Tibial artery (tissue), 4 donors: ENCODE data around the gene IPO8.
"Not testable (repeated sequence)": the region's sequence is repeated elsewhere in the genome, so short reads cannot be mapped to it uniquely, and the experiment has no call there.

Experiments
- DNase-seq, 2 donors: peaks; one replicate each; pipeline ENCODE4 v3.0.0-alpha.2; 2019
- H3K27ac ChIP-seq, 2 donors: fragments of 200-600 bp; sonication (generic) in 1 of 2; 1 replicate in 1 of 2; 2 replicates in 1 of 2; pipeline ENCODE4 v1.5.1; 2018 to 2019; ENCODE audit warnings: mild to moderate bottlenecking in 1 of 2
- H3K27me3 ChIP-seq, 2 donors: fragments of 200-600 bp; sonication (generic) in 1 of 2; one replicate each; pipeline versions ENCODE4 v1.5.1 to v1.6.0; 2016 to 2019
- H3K36me3 ChIP-seq, 3 donors: fragments of 200-600 bp; sonication (generic) in 2 of 3; one replicate each; pipeline ENCODE4 v1.5.1; 2016 to 2019; ENCODE audit warnings: mild to moderate bottlenecking in 2 of 3
- H3K4me1 ChIP-seq, 4 donors: fragments of 200-600 bp; sonication (generic) in 2 of 4; 1 replicate in 3 of 4; 2 replicates in 1 of 4; pipeline ENCODE4 v1.5.1; 2016 to 2019
- H3K4me3 ChIP-seq, 2 donors: fragments of 200-600 bp; sonication (generic) in 1 of 2; 1 replicate in 1 of 2; 2 replicates in 1 of 2; pipeline ENCODE4 v1.5.1; 2018 to 2019; ENCODE audit warnings: mild to moderate bottlenecking in 2 of 2
- H3K9me3 ChIP-seq, 3 donors: fragments of 200-600 bp; sonication (generic) in 1 of 3; one replicate each; pipeline ENCODE4 v1.5.1; 2016 to 2019
- CTCF ChIP-seq, 2 experiments: fragments of 200-600 bp in 1 of 2; fragments of 450-650 bp in 1 of 2; IDR thresholded peaks; one replicate each; pipeline ENCODE4 v1.5.1; 2017 to 2019; ENCODE audit warnings: antibody characterized with exemption in 2 of 2, mild to moderate bottlenecking in 1 of 2, moderate library complexity in 1 of 2
- intact Hi-C: fragments of 100-400 bp; cut with DNase I; formaldehyde crosslinking; loops from one replicate; pipeline ENCODE4 v1.15.0; 2023; ENCODE audit warnings: low total_unique reads

IPO8 gene

DNA sequence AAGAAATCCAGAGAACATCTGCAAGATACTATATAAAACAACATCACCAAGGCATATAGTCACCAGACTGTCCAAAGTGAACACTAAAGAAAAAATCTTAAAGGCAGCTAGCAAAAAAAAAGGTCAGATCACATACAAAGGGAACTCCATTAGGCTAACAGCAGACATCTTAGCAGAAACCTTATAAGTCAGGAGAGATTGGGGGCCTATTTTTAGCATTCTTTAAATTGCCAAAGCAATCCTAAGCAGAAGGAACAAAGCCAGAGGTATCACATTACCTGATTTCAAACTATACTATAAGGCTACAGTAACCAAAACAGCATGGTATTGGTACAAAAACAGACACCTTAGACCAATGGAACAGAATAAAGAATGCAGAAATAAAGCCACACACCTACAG lies 92.5 kb downstream of the IPO8 start:
- H3K9me3 ChIP-seq = peaks cover 0 to 8% (median 5%) of the 10 kb centered on the region in 3 donors
- H3K27me3 ChIP-seq = no peaks in the 10 kb centered on the region
- no peak for TF ChIP-seq CTCF (IDR thresholded peaks at IDR 0.05)
- H3K27ac ChIP-seq = no peak overlapping the region
- H3K4me3 ChIP-seq = no peak overlapping the region
- no peaks in the 10 kb centered on the region for H3K4me1 ChIP-seq
- no peak for DNase-seq
- intact Hi-C loops = no loop called here
- no peaks in the 10 kb centered on the region for H3K36me3 ChIP-seq

DNA sequence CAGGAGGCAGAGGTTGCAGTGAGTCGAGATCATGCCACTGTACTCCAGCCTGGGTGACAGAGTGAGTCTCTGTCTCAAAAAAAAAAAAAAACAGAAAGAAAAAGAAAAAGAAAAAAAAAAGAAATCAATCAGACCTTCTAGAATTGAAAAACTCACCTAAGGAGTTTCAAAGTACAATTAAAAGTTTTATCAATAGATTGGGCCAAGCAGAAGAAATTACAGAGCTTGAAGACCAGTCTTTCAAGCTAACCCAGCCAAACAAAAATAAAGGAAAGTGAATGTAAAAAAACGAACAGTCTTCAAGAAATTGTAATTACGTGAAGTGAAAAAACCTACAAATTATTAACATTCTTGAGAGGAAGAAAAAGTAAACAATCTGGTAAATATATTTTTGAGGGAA lies 93.0 kb downstream of the IPO8 start:
- H3K4me3 ChIP-seq = no peak overlapping the region
- no peaks in the 10 kb centered on the region for H3K36me3 ChIP-seq
- no peak for TF ChIP-seq CTCF (IDR thresholded peaks at IDR 0.05)
- DNase-seq = no peak
- no peaks in the 10 kb centered on the region for H3K4me1 ChIP-seq
- intact Hi-C loops = no loop called here
- no peaks in the 10 kb centered on the region for H3K27me3 ChIP-seq
- no peak overlapping the region for H3K27ac ChIP-seq
- peaks cover 0 to 8% (median 5%) of the 10 kb centered on the region in 3 donors for H3K9me3 ChIP-seq

GRCh38 chr12:30599608-30600007 lies 96.1 kb downstream of the IPO8 start:
- DNase-seq = no peak
- intact Hi-C loops = no loop called here
- no peak for TF ChIP-seq CTCF (IDR thresholded peaks at IDR 0.05)
- peaks cover 0 to 8% (median 5%) of the 10 kb centered on the region in 3 donors for H3K9me3 ChIP-seq
- no peaks in the 10 kb centered on the region for H3K4me1 ChIP-seq
- H3K4me3 ChIP-seq = no peak overlapping the region
- H3K27me3 ChIP-seq = no peaks in the 10 kb centered on the region
- no peaks in the 10 kb centered on the region for H3K36me3 ChIP-seq
- no peak overlapping the region for H3K27ac ChIP-seq

GRCh38 chr12:30598889-30599288 lies 96.8 kb downstream of the IPO8 start:
- no peak for DNase-seq
- Histone ChIP-seq H3K9me3 (peaks cover 0 to 8% (median 5%) of the 10 kb centered on the region in 3 donors), H3K4me1 (no peaks in the 10 kb centered on the region), H3K27me3 (no peaks in the 10 kb centered on the region), H3K4me3 (no peak overlapping the region), H3K27ac (no peak overlapping the region), H3K36me3 (no peaks in the 10 kb centered on the region)
- no peak for TF ChIP-seq CTCF (IDR thresholded peaks at IDR 0.05)
- intact Hi-C loops = no loop called here

DNA sequence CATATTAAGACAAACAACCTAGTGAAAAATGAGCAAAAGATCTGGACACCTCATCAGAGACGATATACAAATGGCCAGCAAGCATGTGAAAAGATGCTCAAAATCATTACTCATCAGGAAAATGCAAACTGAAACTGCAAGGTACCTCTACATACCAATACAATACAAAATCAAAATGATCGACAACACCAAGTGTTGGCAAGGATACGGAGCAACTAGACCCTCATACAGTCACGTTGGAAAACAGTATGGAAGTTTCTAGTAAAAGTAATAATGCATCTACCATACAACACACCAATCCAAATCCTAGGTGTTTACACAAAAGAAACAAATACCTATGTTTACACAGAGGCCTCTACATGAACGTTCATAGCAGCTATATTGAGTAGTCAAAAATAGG lies 99.9 kb downstream of the IPO8 start:
- TF ChIP-seq CTCF (IDR thresholded peaks at IDR 0.05) = no peak
- Histone ChIP-seq H3K9me3 (no peaks in the 10 kb centered on the region), H3K4me1 (no peaks in the 10 kb centered on the region), H3K36me3 (no peaks in the 10 kb centered on the region), H3K27me3 (no peaks in the 10 kb centered on the region), H3K4me3 (no peak overlapping the region), H3K27ac (no peak overlapping the region)
- intact Hi-C loops = no loop called here
- no peak for DNase-seq

- intact Hi-C loops = no loop called here
- no peak overlapping the region for H3K27ac ChIP-seq
- no peak for DNase-seq
- no peaks in the 10 kb centered on the region for H3K4me1 ChIP-seq
- H3K4me3 ChIP-seq = no peak overlapping the region
- no peaks in the 10 kb centered on the region for H3K9me3 ChIP-seq
- no peaks in the 10 kb centered on the region for H3K36me3 ChIP-seq
- H3K27me3 ChIP-seq = no peaks in the 10 kb centered on the region
- TF ChIP-seq CTCF (IDR thresholded peaks at IDR 0.05) = no peak
Measured at GRCh38 chr12:30594509-30594908, 101.2 kb downstream of the IPO8 start.

GRCh38 chr12:30588572-30588971 lies 107.1 kb downstream of the IPO8 start:
- DNase-seq, H3K27ac ChIP-seq, H3K27me3 ChIP-seq, H3K9me3 ChIP-seq, intact Hi-C loops, H3K4me3 ChIP-seq, H3K4me1 ChIP-seq, H3K36me3 ChIP-seq: not testable (repeated sequence)
